Calu3 (cell line): ENCODE data around the gene SLCO3A1. TPM values are rescaled to one million over a fixed set of nuclear protein-coding genes. Genes with fewer than 3 reads are reported as not detected.

Experiments
- BruUV-seq: library from RNA; stranded (reverse); fragments of 400-500 nt; replicated peaks from 2 replicates; lab custom pipeline; 2021; lab: Mats Ljungman, UMichigan
- CTCF ChIA-PET: fragments of 300-600 bp; sonication (Branson Sonifier 250); formaldehyde crosslinking; loops from one replicate; lab custom pipeline; 2022; ENCODE audit warnings: antibody characterized with exemption; lab: Charles Lee
- DNase-seq: peaks from one replicate; pipeline ENCODE4 v3.0.0; 2022
- H3K27ac Mint-ChIP-seq: one replicate; pipeline ENCODE4 v1.8.0; 2022; ENCODE audit warnings: mixed read lengths; ENCODE audit not compliant: unreplicated experiment
- H3K27me3 Mint-ChIP-seq: one replicate; pipeline ENCODE4 v1.8.0; 2022; ENCODE audit warnings: mixed read lengths; ENCODE audit not compliant: unreplicated experiment
- H3K36me3 Mint-ChIP-seq: one replicate; pipeline ENCODE4 v1.8.0; 2022; ENCODE audit warnings: mild to moderate bottlenecking, moderate library complexity, mixed read lengths; ENCODE audit not compliant: insufficient read depth, unreplicated experiment
- H3K4me1 Mint-ChIP-seq: one replicate; pipeline ENCODE4 v1.8.0; 2022; ENCODE audit warnings: mild to moderate bottlenecking, low read depth, mixed read lengths; ENCODE audit not compliant: unreplicated experiment
- H3K4me3 Mint-ChIP-seq: one replicate; pipeline ENCODE4 v1.8.0; 2022; ENCODE audit warnings: mild to moderate bottlenecking, low read depth, moderate library complexity, mixed read lengths; ENCODE audit not compliant: unreplicated experiment
- H3K9me3 Mint-ChIP-seq: one replicate; pipeline ENCODE4 v1.8.0; 2022; ENCODE audit warnings: low read depth, mixed read lengths; ENCODE audit not compliant: unreplicated experiment
- intact Hi-C: fragments of 100-400 bp; cut with micrococcal nuclease; formaldehyde crosslinking; loops from one replicate; pipeline ENCODE4 v1.10.0; 2022; ENCODE audit not compliant: unreplicated experiment
- total RNA-seq: library from RNA; stranded (reverse); gene quantifications from 2 replicates; pipeline ENCODE4 v1.2.3, GENCODE V29; 2022
- TF ChIP-seq, protein P1 (sequence below): fragments of 200-600 bp; IDR thresholded peaks from one replicate; pipeline ENCODE4 v1.8.0; 2022; ENCODE audit warnings: antibody characterized with exemption; ENCODE audit not compliant: unreplicated experiment

Gene SLCO3A1
- total RNA-seq, 1 experiment from 2014 or later: 65.9 TPM

DNA sequence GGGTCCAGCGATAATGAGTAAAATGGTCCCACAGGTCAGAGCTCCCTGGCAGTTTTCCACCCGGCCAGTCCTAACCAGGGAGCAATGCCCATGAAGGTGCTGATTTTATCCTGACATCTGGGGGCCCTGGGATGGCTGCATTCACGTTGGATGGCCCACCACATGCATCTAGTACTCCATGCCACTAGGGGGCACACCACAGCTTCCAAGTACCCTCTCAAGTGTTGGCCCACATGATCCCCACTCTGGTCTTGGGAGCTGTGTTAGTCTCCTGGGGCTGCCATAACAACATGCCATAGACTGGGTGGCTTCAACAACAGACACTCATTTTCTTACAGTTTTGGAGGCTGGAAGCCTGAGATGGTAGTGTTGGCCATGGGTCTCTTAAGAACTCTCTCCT lies 225.5 kb downstream of the SLCO3A1 start:
- Mint-ChIP-seq H3K4me3 (no peak overlapping the region), H3K27ac (no peak overlapping the region), H3K9me3 (no peaks in the 10 kb centered on the region), H3K27me3 (no peaks in the 10 kb centered on the region), H3K36me3 (peaks cover 10% of the 10 kb centered on the region), H3K4me1 (peaks cover 26% of the 10 kb centered on the region)
- BruUV-seq: no TSS peak
- peak; percentile 27 for DNase-seq
- intact Hi-C loops: loop anchor here (5.0 kb wide), 1 partner anchor 372 kb away; no protein-coding TSS in a partner anchor
- CTCF ChIA-PET: interaction anchor here (0.5 to 2.3 kb wide), 5 partner anchors 97 to 373 kb away, joined by 4 to 12 read pairs (median 6); partner anchors contain the start of gene SLCO3A1
- TF ChIP-seq, protein P1, sequence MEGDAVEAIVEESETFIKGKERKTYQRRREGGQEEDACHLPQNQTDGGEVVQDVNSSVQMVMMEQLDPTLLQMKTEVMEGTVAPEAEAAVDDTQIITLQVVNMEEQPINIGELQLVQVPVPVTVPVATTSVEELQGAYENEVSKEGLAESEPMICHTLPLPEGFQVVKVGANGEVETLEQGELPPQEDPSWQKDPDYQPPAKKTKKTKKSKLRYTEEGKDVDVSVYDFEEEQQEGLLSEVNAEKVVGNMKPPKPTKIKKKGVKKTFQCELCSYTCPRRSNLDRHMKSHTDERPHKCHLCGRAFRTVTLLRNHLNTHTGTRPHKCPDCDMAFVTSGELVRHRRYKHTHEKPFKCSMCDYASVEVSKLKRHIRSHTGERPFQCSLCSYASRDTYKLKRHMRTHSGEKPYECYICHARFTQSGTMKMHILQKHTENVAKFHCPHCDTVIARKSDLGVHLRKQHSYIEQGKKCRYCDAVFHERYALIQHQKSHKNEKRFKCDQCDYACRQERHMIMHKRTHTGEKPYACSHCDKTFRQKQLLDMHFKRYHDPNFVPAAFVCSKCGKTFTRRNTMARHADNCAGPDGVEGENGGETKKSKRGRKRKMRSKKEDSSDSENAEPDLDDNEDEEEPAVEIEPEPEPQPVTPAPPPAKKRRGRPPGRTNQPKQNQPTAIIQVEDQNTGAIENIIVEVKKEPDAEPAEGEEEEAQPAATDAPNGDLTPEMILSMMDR: no peak

DNA sequence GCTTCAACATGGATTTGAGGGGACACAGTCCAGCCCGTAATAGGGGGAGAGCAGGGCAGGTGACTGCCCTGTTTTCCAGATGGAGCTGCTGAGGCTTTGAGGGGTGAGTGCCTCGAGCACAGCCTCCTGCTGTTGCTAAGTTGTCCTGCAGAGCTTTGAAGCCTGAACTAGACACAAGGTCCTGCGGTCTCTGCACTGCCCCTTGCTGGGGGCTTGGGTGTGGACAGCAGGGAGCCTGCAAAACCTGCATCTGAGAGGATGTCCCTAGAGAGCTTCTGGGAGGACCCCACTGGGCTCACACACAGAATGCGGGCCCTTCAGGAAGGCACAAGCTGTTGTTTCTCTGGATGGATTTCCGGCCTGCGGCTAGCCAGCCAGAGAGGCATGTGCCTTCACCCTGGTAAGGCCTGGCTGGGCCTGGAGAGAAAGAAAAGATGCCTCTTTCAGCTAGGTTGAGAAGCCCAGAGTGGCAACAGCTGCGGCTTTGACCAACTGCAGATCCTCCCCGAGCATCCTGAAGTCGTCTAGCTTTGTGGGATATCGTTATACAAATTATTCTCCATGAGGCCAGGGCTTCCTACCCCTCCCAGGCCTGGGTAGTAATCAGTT lies 226.2 kb downstream of the SLCO3A1 start:
- H3K4me1 Mint-ChIP-seq: peaks cover 19% of the 10 kb centered on the region
- no peaks in the 10 kb centered on the region for H3K9me3 Mint-ChIP-seq
- CTCF ChIA-PET: interaction anchor here (0.7 kb wide), 1 partner anchor 613 kb away, joined by 4 read pairs; no protein-coding TSS in a partner anchor
- no peaks in the 10 kb centered on the region for H3K27me3 Mint-ChIP-seq
- TF ChIP-seq, protein P1: no peak
- intact Hi-C loops: loop anchor here (5.0 kb wide), 2 partner anchors 372 to 542 kb away; no protein-coding TSS in a partner anchor
- no peak overlapping the region for H3K27ac Mint-ChIP-seq
- H3K4me3 Mint-ChIP-seq: no peak overlapping the region
- no peak for DNase-seq
- H3K36me3 Mint-ChIP-seq: peaks cover 5% of the 10 kb centered on the region
- BruUV-seq: no TSS peak

DNA sequence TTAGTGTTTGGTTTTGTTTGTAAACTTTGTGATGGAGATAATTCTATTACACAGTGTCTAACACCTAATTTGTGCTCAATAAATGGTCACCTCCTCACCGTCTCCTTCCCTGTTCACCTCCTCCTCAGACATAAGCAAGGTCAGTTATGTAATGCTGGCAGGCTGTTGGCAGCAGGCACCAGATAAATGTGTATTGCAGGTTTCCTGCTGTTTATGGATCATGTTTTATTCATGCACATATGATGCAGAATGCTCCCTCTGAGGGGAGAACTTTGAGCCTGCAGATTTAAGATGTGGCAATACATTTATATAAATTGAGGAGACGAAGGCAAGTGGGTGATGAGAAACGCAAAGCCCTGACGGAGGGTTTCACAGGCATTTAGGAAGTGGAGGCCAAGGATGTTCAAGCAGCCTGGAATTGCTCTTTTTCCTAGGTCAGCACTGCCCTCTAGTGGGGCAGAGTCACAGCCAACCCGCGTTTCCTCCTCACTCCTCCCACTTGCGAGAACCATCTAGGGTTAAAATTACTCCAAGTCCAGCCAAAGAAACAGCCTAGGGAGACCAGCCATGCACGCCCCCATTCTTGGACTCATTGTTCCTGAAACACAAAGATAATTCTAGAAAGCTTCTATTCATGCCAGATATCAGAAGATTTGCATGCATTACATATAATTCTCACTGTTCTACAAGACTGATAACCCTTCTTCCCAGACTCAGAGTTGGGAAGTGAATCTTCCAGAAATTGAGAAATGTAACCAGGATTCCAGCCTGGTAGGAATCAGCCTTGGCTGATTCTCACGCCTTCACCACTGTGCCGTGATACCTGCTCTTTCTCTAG lies 228.7 kb downstream of the SLCO3A1 start:
- no peak overlapping the region for H3K27ac Mint-ChIP-seq
- no peaks in the 10 kb centered on the region for H3K27me3 Mint-ChIP-seq
- no peaks in the 10 kb centered on the region for H3K9me3 Mint-ChIP-seq
- H3K4me1 Mint-ChIP-seq: peaks cover under 1% of the 10 kb centered on the region
- no peak overlapping the region for H3K4me3 Mint-ChIP-seq
- intact Hi-C loops: loop anchor here (2.0 to 5.0 kb wide), 3 partner anchors 233 to 779 kb away; no protein-coding TSS in a partner anchor
- CTCF ChIA-PET: no interaction called here
- no peaks in the 10 kb centered on the region for H3K36me3 Mint-ChIP-seq
- no TSS peak for BruUV-seq
- peak; percentile 82 for DNase-seq
- TF ChIP-seq, protein P1: peak; percentile 85

DNA sequence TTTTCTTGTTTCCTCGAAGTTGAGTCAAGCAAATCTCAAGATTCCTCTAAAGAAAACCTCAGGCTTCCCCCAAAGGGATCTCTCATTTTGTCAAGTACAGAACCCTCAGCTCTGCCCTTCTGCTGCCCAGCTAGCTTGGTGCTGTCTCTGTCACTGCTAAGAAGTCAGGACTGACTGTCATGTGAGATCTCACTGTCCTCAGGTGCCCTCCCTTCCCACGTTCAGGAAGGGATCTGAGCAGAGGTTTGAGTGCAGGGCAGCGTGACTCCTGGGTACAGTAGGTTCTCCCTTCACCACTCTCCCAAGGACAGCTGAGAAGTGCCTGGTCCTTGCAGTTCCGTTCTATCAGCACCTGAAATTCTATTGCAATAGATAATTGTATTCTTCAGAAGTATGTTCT lies 229.7 kb downstream of the SLCO3A1 start:
- TF ChIP-seq, protein P1: no peak
- no TSS peak for BruUV-seq
- intact Hi-C loops: loop anchor here (2.0 to 5.0 kb wide), 3 partner anchors 234 to 780 kb away; no protein-coding TSS in a partner anchor

More for the DNA sequence above, 229.7 kb downstream of the SLCO3A1 start:
- Mint-ChIP-seq H3K36me3 (no peaks in the 10 kb centered on the region), H3K9me3 (no peaks in the 10 kb centered on the region), H3K4me1 (no peaks in the 10 kb centered on the region), H3K27me3 (no peaks in the 10 kb centered on the region), H3K4me3 (no peak overlapping the region), H3K27ac (no peak overlapping the region)
- CTCF ChIA-PET: no interaction called here
- no peak for DNase-seq
